Erythroblast (primary cell): Measurements from ENCODE around the gene LTBP3.

Experiments used
- DNase-seq, 2 experiments: peaks; one replicate each; lab custom pipeline; 2025; lab: John Stamatoyannopoulos, UW
- GATA1 ChIP-seq: IDR thresholded peaks from 2 replicates; pipeline ENCODE4 v1.6.1; 2011; ENCODE audit warnings: low read depth, mild to moderate bottlenecking, control low read depth, low read length, moderate library complexity
- POLR2A ChIP-seq: IDR thresholded peaks from 2 replicates; pipeline ENCODE4 v1.6.1; 2011; ENCODE audit warnings: mild to moderate bottlenecking, low read length

Gene LTBP3

DNA sequence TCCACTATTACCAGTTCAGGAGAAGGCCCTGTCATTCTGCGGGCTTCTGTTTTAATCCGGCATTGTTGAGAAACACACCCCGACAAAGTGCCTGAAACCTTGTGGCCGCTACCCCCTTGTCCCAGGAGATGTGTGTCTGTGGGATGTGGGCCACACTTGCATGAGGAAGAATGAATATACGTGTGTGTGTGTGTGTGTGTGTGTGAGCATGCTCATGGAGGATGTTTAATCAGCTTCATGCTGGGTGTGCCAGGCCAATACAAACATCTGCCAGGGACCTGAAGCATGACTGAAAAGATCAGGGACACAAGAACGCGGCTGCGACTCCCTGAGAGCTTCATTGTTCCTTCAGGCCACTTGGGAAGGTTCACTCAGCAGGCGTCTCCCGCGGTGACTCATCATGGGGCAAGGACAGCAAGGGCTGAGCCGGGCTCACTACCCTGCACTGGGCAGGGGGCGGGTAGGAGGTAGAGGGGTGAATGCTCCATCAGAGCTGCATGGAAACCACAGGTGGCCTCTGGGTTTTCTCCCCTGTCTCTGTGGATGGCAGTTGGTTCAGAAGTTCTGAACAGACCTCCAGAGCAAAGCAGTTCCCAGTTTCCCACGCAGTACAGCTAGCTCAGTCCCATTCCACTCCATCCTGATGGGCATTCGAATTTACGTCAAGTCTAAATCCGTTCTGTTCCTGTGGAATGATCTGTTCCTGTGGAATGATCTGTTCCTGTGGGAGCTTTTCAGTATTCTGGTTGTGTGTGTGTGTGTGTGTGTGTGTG, 66.4 kb downstream of the LTBP3 start:
- DNase-seq = peak; percentile 58 to 82
- TF ChIP-seq POLR2A (no peak), GATA1 (no peak)

DNA sequence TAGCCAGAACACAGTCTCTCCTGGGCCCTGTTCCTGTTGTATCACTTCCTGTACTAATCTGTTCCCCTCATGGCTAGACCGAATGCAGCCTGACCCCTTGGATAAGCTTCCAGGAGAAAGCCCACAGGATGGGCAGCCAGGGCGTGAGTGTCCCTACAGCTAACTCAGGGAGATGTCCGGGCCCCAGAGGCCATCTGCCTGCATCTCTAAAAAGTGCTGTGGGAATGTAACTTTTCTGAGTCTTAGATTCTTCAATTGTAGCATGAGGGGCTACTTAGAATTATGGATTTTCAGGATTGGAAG, 67.0 kb downstream of the LTBP3 start:
- TF ChIP-seq POLR2A (no peak), GATA1 (no peak)
- DNase-seq = no peak

DNA sequence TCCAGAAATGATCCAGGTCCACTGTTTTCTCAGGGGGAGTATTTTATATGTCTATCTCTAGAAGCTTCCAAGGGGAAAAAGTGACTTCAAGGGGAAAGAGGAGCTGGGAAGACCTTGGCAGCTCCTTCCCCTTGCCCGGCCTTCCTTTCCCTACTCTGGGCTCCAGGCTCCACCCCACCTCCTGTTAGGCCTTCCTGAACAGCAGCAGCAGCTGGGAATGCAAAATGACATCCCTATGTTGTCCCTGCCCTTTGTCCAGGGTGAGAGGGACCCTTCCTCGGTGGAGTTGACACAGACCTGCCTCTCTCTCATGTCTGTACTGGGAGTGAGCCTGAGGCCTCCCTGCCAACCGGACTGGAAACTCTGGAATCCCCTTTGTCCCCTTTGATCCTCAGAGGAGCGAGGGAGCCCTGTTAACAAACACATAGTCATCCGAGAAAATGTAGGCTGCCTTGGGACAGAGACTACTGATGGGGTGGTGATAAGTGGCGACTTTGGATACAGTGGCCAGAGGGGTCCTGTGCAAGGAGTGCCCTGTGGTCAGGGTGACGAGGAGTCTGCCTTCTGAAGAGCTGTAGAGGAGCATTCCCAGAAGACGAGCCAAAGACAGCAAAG, 68.3 kb downstream of the LTBP3 start:
- no peak for DNase-seq
- TF ChIP-seq GATA1 (no peak), POLR2A (no peak)

DNA sequence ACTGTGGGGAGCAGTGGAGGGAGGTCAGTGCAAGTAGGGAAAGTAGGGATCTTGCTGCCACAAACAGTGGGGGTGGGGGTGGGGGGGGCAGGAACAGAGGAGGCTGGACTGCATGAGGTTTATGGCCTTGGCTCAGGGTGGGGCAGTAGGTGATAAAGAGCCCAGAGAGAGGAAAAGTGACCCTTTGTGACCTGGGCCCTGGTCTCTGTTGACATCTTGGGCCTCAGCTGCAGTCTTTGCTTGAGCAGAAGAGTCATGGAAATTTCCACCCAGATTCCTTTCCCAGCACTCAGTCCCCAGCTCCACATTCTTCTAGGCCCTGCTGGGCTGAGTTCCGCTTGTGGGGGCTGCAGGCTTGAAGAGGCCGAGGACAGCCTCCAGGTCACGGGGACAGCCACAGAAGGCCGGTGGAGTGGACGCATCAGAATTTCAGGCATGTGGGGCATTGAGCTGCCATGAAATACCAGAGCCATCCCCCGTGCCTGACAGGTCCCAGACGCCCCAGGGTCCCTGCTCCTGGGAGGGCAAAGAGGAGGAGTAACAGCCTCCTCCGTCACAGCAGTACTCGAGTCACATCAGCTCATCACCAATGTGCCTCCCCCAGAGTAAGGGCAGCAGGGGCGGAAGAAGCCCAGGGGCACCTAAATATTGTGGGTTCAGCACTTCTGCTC, 69.0 kb downstream of the LTBP3 start:
- no peak for TF ChIP-seq GATA1
- TF ChIP-seq POLR2A = no peak
- DNase-seq = no peak
